COLO668 (cell line): ENCODE results near the gene FAM47E.
"Not testable (repeated sequence)": the region's sequence is repeated elsewhere in the genome, so short reads cannot be mapped to it uniquely, and the experiment has no call there.

ENCODE experiments used
- DNase-seq: peaks from one replicate; lab custom pipeline; 2025; ENCODE audit not compliant: unreplicated experiment; lab: John Stamatoyannopoulos, UW

Gene FAM47E

DNA sequence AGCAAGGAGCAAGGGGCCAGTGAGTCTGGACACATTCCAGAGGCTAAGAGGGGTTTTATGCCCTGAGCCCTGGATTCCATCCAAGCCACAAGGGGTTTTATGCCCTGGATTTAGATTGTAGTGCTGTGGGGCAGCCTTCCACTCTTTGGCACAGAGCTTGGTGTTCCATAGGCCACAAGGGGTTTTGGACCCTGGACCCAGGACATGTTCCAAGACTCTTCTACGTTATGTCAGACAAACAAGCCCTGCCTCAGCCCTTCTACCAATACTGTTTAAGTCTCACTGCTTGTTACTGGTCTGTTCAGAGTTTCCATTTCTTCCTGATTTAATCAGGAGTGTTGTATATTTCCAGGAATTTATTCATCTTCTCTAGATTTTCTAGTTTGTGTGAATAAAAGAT, 25.1 kb upstream of the FAM47E start:
- no peak for DNase-seq

DNA sequence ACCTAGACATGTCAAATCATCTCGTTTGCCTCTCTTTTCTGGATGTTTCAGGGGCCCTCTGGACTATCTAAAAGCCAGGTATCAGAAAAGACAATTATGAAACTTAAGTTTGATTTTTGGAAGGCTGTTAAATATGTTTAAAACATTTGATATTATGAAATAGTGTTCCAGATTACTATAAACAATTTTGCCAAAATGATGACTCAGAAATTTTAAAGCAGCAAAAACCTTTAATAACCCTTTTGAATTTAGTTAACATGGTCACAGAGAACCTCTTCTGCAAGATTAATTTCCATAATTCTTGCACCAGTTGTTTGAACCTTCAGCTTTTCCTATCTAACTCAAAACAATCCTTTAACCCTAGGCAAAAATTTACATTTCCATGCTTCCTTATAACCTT, 18.8 kb upstream of the FAM47E start:
- no peak for DNase-seq

DNA sequence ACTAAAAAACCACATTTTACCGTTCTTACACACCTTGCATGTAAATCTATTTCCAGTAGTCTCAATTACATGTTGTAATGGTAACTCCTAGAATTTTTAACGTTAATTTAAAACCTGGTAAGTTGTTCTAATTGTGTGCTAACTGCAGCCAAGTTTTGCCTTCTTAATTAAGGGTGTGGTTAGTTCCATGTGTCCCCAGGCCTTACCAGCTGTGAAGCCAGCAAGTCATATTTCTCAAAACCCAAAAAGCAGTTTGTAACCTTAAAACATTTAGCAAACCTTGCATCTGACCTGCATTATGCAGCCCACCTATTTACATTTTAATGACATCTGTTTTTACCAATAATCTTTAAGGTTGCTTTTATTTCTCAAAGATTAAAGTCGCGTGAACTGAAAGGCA, 18.4 kb upstream of the FAM47E start:
- no peak for DNase-seq

DNA sequence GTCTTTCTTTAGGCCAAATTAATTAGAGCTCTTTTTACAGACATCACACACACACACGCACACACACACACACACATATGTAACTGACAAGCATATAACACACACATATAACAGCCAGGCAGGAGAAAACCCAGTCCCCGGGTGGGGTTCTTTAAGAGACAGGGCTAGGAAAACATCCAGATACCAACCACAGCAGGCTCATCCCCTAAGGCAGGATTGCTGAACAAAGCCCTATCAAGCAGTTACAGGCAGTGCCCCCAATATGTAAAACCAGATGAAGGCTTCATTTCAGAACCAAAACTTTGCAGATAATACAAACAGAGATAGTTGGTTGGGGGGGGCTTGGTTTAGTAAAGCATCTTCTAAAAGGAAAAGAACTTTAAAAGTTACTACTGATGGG, 18.0 kb upstream of the FAM47E start:
- DNase-seq: no peak

DNA sequence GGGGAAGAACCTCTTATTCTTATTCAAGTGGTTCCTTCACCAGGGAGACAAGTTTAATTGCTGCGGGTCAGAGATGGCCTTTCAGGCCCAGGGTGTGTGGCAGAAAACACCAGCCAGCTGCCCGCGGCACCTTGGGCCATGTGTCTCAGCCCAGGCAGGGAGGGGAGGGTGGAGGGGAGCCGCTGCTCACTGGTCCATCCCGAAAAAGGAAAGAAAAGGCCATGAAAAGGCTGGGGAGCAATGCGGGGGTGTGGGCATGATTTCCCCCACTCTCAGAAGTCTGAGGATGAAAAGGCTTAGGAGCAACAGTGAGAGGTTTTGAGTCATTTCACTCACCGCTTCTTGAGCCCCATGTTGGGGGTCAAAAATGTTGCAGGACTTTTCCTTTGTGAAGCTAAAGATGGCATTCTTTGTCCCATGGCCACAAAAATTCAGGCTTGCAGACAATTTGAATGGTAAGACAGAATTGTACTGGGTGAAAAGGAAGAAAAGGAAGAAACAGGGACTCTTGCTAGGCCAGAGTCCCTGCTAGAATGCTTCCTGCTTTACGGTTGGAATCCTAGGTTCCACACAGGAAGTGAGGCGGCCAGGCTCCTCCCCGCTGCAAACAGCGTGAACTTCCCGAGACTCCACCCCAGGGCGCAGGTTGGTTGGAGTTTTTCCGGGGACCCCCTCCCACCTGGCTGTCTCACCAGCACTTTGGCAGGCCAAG, 17.4 kb upstream of the FAM47E start:
- DNase-seq: peak; percentile 81

DNA sequence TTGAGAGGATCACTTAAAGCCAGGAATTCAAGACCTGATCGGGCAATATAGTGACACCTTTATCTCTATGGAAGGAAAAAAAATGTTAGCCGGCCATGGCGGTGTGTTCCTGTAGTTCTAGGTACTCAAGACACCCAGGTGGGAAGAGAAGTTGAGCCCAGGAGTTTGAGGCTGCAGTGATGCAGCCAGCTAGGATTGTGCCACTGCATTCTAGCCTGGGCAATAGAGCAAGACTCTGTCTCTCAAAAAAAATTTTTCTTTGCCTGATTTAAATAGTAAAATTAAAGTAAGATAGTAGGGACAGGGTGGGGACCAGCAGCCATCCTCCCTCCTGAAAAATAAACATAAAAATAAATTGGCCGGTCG, 16.9 kb upstream of the FAM47E start:
- DNase-seq: no peak

DNA sequence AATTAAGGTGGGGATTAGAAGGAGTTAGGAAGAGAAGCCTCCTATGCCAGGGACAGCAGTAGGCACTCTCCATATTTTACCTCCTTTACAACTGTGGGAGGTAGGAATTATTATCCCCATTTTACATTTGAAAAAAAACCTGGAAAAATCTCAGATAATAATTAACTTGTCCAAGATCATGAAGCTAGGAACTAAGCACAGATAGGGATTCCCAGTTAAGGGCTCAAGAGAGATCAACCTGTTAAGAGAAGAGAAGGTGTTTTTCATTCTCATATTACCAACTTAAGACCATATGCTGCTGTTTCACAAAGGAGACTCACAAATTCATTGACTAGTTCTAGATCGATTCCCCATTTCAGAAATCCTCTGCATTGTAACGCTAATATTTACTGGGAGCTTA, 16.1 kb upstream of the FAM47E start:
- DNase-seq: no peak

DNA sequence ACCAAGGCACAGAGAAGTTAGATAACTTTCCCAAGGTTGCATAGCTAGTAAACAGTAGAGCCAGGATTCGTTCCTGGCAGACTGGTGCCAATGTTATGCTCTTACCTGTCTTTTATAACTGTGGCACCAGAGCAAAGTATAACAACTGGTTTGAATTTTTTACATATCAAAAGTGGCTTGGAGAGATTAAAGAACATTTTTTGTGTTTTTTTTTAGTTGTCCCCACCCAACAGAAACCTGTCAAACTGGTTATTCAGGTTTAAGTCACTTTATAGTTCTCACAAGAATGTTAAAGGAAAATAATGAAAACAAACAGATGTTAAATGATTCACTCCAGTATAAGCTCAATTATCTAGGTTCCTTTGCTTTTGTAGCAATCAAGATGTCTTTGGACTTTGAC, 15.6 kb upstream of the FAM47E start:
- DNase-seq: no peak

DNA sequence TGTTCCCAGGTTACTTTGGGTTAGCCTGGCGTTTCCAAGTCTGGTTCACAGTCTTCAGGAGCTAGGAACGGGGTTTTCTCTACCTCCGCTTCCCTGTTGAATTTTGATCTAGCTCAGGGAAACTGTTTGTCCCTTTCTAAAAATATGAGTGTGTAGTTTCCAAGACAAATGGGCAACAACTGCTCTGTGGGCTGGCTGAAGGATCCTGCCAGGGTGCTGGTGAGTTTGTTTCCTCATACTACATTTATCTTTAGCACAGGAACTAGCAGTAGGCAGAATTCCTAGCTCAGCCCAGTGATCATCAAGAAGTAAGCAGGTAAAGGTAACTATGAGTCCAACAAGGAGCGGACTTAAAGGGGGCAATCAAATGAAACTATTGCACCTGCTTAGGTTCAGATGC, 13.3 kb upstream of the FAM47E start:
- DNase-seq: no peak

DNA sequence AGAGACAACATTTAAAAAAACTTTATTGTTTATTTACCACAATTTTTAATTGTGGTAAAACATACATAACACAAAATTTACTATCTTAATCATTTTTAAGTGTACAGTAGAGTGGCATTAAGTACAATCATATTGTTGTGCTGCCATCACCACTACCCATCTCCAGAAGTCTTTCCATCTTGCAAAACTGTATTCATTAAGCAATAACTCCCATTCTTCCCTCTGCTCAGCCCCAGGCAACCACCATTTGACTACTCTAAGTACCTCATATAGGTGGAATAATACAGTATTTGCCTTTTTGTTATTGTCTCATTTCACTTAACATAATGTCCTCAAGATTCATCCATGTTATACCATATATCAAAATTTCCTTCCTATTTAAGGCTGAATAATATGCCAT, 12.8 kb upstream of the FAM47E start:
- DNase-seq: no peak

DNA sequence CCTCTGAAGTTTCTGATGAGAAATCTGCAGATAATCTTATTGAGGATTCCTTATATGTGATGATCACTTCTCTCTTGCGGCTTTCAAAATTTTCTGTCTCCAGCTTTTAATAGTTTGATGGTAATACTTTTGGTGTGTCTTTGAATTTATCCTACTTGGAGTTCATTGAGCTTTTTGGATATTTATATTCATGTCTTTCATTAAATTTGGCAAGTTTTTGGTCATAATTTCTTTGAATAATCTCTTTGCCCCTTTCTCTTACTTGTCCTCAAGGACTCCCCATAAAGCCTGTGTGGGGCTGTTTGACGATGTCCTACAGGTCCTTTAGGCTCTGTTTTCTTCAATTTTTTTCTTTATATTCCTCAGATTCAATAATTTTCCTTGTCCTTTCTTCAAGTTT, 11.3 kb upstream of the FAM47E start:
- no peak for DNase-seq

DNA sequence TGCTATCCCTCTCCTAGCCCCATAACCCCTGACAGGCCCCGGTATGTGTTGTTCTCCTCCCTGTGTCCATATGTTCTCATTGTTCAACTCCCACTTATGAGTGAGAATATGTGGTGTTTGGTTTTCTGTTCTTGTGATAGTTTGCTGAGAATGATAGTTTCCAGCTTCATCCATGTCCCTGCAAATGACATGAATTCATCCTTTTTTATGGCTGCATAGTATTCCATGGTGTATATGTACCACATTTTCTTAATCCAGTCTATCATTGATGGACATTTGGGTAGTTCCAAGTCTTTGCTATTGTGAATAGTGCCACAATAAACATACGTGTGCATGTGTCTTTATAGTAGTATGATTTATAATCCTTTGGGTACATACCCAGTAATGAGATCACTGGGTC, 7.6 kb upstream of the FAM47E start:
- DNase-seq: not testable (repeated sequence)

DNA sequence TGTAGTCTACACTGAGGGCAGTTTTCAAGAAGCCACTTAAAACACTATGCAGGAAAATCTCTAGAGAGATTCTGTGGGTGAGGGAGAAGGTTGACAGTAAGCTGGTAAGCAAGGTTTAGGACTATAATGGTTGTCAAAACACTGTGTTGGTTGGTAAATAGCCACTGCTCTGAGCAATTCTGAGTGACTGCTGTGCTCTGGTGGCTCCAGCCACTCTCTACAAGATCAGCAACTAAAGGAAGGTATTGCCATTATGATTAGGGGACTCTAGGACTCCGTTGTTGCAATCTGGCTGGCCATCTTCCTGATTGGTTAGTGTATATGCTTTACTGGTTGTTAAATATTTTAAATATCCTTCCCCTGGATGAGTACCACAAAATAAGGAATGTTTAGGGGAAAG, 5.5 kb upstream of the FAM47E start:
- DNase-seq: no peak

DNA sequence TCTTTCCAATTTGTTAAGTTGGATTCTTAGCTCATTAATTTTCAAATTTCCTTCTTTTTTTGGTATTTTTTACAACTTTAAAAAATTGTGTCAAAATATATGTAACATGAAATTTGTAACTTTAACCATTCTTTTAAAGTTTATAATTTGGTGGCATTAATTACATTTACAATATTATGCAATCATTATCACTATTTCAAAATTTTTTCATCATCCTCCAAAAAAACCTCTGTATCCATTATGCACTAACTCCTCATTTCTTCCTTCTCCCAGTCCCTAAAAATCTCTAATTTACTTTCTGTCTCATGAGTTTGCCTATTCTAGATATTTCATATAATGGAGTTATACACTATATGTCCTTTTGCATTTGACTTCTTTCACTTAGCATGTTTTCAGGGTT, 4.7 kb upstream of the FAM47E start:
- DNase-seq: no peak

DNA sequence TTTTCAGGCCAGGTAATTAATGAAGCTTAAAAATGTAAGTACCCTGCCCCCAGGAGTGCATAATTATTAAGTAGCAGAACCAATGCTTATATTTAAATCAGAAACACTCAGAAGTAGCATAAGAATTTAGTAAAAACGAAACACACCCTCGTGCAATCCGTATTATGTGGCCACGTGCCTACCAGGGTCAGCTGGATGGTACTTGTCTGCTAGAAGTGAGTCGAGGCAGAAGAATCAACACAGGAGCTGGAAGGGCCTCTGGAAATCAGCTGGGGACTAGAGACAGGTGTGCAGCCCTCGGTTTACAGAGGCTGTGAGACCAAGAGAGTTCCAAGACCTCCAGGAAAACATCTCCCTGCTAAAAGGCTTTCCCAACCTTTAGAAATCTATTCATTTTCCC, 559 bp upstream of the FAM47E start:
- DNase-seq: no peak

DNA sequence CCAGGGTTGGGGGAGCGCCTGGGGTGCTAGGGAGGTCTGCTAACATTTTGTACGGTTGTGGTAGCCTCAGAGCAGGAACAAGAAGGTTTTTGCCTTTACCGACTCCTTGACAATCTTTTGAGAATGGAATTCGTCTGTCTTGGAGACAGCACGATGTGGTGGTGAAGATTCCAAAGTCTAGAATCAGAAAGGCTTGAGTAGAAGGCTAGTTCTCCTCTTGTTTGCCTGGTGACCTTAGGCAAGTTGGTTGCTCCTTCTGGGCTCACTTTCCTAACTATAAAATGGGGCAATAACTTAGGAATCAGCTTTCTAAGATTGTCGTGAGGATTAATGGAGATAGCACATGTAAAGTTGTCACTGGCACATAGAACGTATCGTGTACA, 741 bp downstream of the FAM47E start:
- no peak for DNase-seq

DNA sequence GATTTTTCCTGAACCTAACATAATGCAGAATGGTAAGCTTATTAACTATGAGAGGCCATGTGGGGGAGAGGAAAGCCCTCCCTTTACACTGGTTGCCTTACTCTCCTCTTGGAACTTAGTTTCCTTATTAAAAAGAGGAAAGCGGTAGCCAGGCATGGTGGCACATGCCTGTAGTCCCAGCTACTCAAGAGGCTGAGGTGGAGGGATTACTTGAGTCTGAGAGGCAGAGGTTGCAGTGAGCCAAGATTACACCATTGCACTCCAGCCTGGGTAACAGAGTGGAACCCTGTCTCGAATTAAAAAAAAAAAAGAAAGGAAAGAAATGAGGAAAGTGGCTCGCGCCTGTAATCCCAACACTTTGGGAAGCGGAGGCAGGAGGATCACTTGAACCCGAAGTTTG, 2.0 kb downstream of the FAM47E start:
- DNase-seq: no peak

DNA sequence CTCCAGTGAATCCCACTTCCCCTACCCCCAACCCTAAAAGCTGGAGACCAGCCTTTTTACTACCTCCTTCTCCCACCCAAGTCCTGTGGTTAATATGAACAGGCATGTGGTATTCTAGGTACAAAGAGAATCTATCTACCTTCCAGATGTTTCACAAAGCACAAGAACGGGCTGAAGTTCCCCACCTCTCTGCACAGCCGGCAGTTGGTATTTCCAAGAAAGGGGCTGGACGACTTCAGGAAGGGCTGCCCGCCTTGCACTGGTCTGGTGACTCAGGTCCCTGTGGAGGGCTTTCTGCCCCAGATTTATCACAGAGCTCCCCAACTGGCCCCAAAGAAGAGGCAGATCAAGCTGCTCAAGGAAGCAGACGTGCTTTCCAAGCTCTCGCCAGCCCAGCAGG, 4.5 kb downstream of the FAM47E start:
- DNase-seq: no peak

DNA sequence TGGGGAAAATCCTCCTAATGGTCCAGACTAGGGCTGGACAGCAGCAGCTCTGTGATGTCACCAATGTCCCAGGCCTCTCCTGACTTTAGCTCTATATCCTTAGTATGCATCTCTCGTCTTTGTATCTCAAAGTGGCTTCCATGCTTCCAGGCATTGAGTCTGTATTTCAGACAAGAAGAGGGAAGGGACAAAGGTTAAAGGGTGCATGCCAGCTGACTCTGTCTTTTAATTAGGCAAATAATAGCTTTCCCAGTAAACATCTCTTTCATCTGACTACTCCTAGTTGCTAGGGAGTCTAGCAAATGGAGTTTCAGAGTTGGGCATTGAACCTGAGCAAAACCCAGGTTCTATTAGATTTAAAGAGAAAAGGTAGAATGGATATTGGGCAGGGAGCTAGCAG, 5.4 kb downstream of the FAM47E start:
- no peak for DNase-seq

DNA sequence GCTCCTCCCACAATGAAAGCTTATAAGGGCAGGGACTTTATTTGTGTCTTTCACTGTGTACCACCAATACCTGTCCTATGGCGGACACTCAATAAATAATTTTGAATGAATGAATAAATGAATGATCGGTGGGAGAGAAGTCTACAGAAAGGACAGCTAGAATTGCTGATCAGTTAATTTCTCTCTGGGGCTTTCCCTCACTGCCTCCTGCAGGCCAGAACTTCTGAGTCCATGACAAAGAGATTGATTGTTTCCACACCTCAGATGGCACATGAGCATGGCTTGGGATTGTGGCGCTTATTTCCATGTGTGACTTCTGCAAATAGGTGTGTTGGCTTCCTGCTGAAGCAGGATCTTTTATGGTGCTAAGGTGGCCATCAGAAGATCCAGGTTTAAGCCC, 6.3 kb downstream of the FAM47E start:
- DNase-seq: no peak

DNA sequence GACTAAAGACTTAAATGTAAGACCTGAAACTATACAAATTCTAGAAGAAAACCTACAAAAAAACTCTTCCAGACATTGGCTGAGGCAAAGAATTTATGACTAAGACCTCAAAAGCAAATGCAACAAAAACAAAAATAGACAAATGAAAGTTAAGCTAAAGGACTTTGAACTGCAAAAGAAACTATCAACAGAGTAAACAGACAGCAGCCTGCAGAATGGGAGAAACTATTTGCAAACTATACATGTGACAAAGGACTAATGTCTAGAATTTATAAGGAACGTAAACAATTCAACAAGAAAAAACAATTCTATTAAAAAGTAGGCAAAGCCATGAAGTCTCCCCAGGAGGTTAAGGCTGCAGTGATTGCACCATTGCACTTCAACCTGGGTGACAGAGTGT, 9.1 kb downstream of the FAM47E start:
- no peak for DNase-seq

DNA sequence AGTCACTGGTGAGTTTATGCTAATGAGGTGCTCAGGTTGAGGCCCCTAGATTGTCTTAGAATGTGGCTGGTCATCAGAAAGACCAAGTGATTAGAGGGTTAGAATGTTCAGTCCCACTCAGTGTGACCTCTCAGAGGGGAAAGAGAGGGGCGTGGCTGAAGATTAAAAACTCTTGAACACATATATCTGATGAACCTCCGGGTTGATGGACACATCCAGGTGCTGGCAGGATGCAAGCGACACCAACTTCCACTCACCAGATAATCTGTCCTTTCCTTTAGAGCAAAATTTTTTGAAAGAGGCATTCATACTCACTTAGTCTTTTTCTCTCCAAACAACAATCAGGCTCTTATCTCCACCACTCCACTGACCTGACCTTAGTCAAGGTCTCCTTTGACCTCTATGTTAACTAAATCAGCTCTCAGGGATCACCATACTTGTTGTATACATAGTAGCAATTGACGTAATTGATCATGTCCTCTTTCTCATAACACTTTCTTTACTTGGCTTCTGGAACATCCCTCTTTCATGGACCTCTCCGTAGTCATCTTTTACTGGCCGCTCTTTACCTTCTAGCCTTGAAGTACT, 14.2 kb downstream of the FAM47E start:
- no peak for DNase-seq

DNA sequence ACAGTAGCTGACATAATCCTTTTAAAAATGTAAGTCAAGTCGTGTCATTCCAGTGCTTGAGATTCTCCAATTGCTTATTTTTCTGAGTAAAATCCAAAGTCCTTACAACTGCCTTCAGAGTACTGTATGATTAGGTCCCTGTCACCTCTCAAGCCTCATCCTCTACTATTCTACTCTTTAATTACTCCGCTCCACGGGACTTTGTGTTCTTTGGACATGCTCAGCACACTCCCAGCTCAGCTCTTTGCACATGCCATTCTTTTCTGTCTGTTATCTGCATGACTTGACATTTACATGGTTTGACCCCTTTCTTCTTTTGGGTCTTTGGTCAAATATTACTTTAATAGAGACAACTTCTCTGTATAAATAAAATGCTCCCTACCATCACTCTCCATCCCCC, 15.1 kb downstream of the FAM47E start:
- no peak for DNase-seq
